K562 (cell line): ENCODE measurements around the gene ETV2. TPM values are rescaled to one million over a fixed set of nuclear protein-coding genes. Genes with fewer than 3 reads are reported as not detected.

ENCODE experiments used
- EHMT2 ChIP-seq: fragments of 450-650 bp; IDR thresholded peaks from 2 replicates; pipeline ENCODE4 v1.6.1; 2018; ENCODE audit warnings: antibody characterized with exemption
- EP400 ChIP-seq: fragments of 450-650 bp; IDR thresholded peaks from 2 replicates; pipeline ENCODE4 v1.6.1; 2017; ENCODE audit warnings: antibody characterized with exemption, mild to moderate bottlenecking, moderate library complexity
- FOXA3 ChIP-seq, 2 experiments: fragments of 450-650 bp in 1 of 2; sonication (generic) in 1 of 2; formaldehyde crosslinking; IDR thresholded peaks in 1 of 2; conservative IDR thresholded peaks in 1 of 2; 2 replicates each; pipeline versions ENCODE4 v1.4.0 to v1.8.0; 2020 to 2022; ENCODE audit warnings: mild to moderate bottlenecking in 2 of 2, missing genetic modification reagents in 1 of 2
- FOXM1 ChIP-seq, 2 experiments: fragments of 450-650 bp in 1 of 2; sonication (generic) in 1 of 2; formaldehyde crosslinking in 1 of 2; IDR thresholded peaks; 2 replicates each; pipeline versions ENCODE4 v1.6.1 to v1.9.0; 2017 to 2022; ENCODE audit warnings: low read depth in 2 of 2, mild to moderate bottlenecking in 2 of 2, missing genetic modification reagents in 1 of 2, moderate library complexity in 1 of 2
- GATA2 ChIP-seq: sonication (generic); formaldehyde crosslinking; IDR thresholded peaks from 2 replicates; pipeline ENCODE4 v1.4.0; 2020; ENCODE audit warnings: mild to moderate bottlenecking, missing genetic modification reagents
- HNRNPH1 ChIP-seq: fragments of 200-400 bp; formaldehyde crosslinking; optimal IDR thresholded peaks from 2 replicates; pipeline ENCODE3; 2017; ENCODE audit warnings: low read depth, mild to moderate bottlenecking, low read length, moderate library complexity
- HNRNPLL ChIP-seq: fragments of 200-400 bp; formaldehyde crosslinking; IDR thresholded peaks from 2 replicates; pipeline ENCODE4 v1.6.1; 2017; ENCODE audit warnings: low read length, low read depth, mild to moderate bottlenecking; ENCODE audit not compliant: poor library complexity, severe bottlenecking
- HSF4 ChIP-seq: fragments of 250-450 bp; sonication (Bioruptor Pico); IDR thresholded peaks from 2 replicates; pipeline ENCODE4 v2.1.2; 2022; ENCODE audit warnings: mild to moderate bottlenecking, moderate library complexity, borderline replicate concordance
- KHSRP ChIP-seq: fragments of 450-650 bp; IDR thresholded peaks from 2 replicates; pipeline ENCODE4 v1.6.1; 2017
- LARP7 ChIP-seq: fragments of 450-650 bp; IDR thresholded peaks from 2 replicates; pipeline ENCODE4 v1.6.1; 2016
- NR2F6 ChIP-seq: fragments of 450-650 bp; formaldehyde crosslinking; IDR thresholded peaks from 2 replicates; pipeline ENCODE4 v1.4.0; 2020; ENCODE audit warnings: mild to moderate bottlenecking
- SIX5 ChIP-seq, 2 experiments: IDR thresholded peaks; 2 replicates each; pipeline ENCODE4 v1.6.1; 2011; ENCODE audit warnings: low read length in 2 of 2, borderline replicate concordance in 1 of 2, low read depth in 1 of 2, mild to moderate bottlenecking in 1 of 2, moderate library complexity in 1 of 2; ENCODE audit not compliant: insufficient read depth in 1 of 2
- SMARCA4 ChIP-seq: fragments of 450-650 bp; IDR thresholded peaks from 2 replicates; pipeline ENCODE4 v1.6.1; 2016
- TEAD2 ChIP-seq: fragments of 450-650 bp; IDR thresholded peaks from 2 replicates; pipeline ENCODE4 v1.6.1; 2016; ENCODE audit warnings: missing genetic modification characterization, control low read depth, missing compliant biosample characterization
- TEAD4 ChIP-seq, 2 experiments: sonication (generic) in 1 of 2; formaldehyde crosslinking in 1 of 2; IDR thresholded peaks; 2 replicates each; pipeline versions ENCODE4 v1.6.1 to v1.8.0; 2012 to 2022; ENCODE audit warnings: borderline replicate concordance in 1 of 2, inconsistent platforms in 1 of 2, low read length in 1 of 2, mild to moderate bottlenecking in 1 of 2, missing genetic modification reagents in 1 of 2
- TFAP4 ChIP-seq: sonication (generic); formaldehyde crosslinking; IDR thresholded peaks from 2 replicates; pipeline ENCODE4 v1.8.0; 2022; ENCODE audit warnings: missing genetic modification reagents, mild to moderate bottlenecking, moderate library complexity, borderline replicate concordance
- ZBTB11 ChIP-seq, 3 experiments: fragments of 200-800 bp in 1 of 3; fragments of 250-450 bp in 1 of 3; fragments of 450-650 bp in 1 of 3; sonication (Bioruptor Pico) in 1 of 3; sonication (Bioruptor generic) in 1 of 3; formaldehyde crosslinking in 1 of 3; IDR thresholded peaks; 2 replicates each; pipeline versions ENCODE4 v1.6.1 to v1.8.0; 2016 to 2022; ENCODE audit warnings: mild to moderate bottlenecking in 2 of 3, missing genetic modification characterization in 2 of 3, missing compliant biosample characterization in 1 of 3, moderate library complexity in 1 of 3
- ZNF124 ChIP-seq: sonication (generic); formaldehyde crosslinking; IDR thresholded peaks from 2 replicates; pipeline ENCODE4 v1.8.1; 2022; ENCODE audit warnings: missing genetic modification reagents
- ZNF395 ChIP-seq: fragments of 200-800 bp; sonication (Bioruptor generic); IDR thresholded peaks from 2 replicates; pipeline ENCODE4 v1.6.1; 2017; ENCODE audit warnings: missing genetic modification characterization, missing compliant biosample characterization
- ZNF717 ChIP-seq: fragments of 250-450 bp; sonication (Bioruptor Pico); IDR thresholded peaks from 2 replicates; pipeline ENCODE4 v1.5.0; 2021
- ZNF75A ChIP-seq: fragments of 450-650 bp; formaldehyde crosslinking; IDR thresholded peaks from 2 replicates; pipeline ENCODE4 v1.4.0; 2020; ENCODE audit warnings: mild to moderate bottlenecking
- ZNF766 ChIP-seq: fragments of 200-800 bp; sonication (Bioruptor generic); conservative IDR thresholded peaks from 2 replicates; pipeline ENCODE4 v1.6.1; 2016; ENCODE audit warnings: missing genetic modification characterization, missing compliant biosample characterization
- ZNF77 ChIP-seq: fragments of 250-450 bp; sonication (Bioruptor Pico); IDR thresholded peaks from 2 replicates; pipeline ENCODE4 v1.5.0; 2020
- ZNF780A ChIP-seq: fragments of 250-450 bp; sonication (Bioruptor Pico); IDR thresholded peaks from 2 replicates; pipeline ENCODE4 v1.5.0; 2021; ENCODE audit warnings: mild to moderate bottlenecking
- polyA plus RNA-seq, 8 experiments: library from polyadenylated mRNA; depleted of rRNA in 4 of 8; stranded (reverse) in 5 of 8; unstranded in 3 of 8; fragments of >200 nt; fragmentation: Nextera tagmentation in 2 of 8; fragmentation: Illumina TruSeq in 1 of 8; extraction: Ambion mirVana in 2 of 8; extraction: Trizol in 1 of 8; gene quantifications; 2 replicates each; pipeline versions ENCODE4 v1.2.1 to v1.2.3, GENCODE V29; 2011 to 2014; ENCODE audit warnings: inconsistent platforms in 1 of 8, missing spikeins in 1 of 8
- total RNA-seq, 7 experiments: library from RNA; depleted of rRNA in 6 of 7; stranded (reverse); fragments of >200 nt in 6 of 7; fragmentation: Illumina TruSeq in 2 of 7; extraction: Trizol in 2 of 7; gene quantifications; 2 replicates each; pipeline versions ENCODE4 v1.2.1 to v1.2.3, GENCODE V29; 2011 to 2021; ENCODE audit warnings: low replicate concordance in 1 of 7

ETV2 gene
- total and polyA plus RNA-seq, 9 of the 15 experiments (the other 6 are each of a cell fraction or from before 2014, with no cell fraction given) = 0.11 to 3.7 (median 0.55) TPM

- TF ChIP-seq LARP7 (no peak), SIX5 (IDR thresholded peaks at IDR 0.05; ENCODE audit: borderline replicate concordance in 1 of 2, insufficient read depth in 1 of 2, low read depth in 1 of 2, low read length in 2 of 2) (no peak), ZNF77 (CRISPR knock-in tag) (no peak), ZNF780A (CRISPR knock-in tag) (no peak), HSF4 (no peak), EP400 (peak; percentile 22; the same call in 1 of the 2 replicates), ZBTB11 (CRISPR knock-in tag; IDR thresholded peaks at IDR 0.05) (peak in 1 of 3 experiments; percentile 64; a peak in 1 of 6 replicates), EHMT2 (no peak), HNRNPLL (no peak), ZNF124 (CRISPR knock-in tag) (no peak), ZNF766 (0 out of 2 replicates have a peak, but pooled peaks have one; percentile 18), GATA2 (peak; percentile 83), ZNF395 (CRISPR knock-in tag) (no peak), TFAP4 (CRISPR knock-in tag) (no peak), TEAD2 (peak; percentile 64; the same call in 1 of the 2 replicates), SMARCA4 (peak; percentile 94), NR2F6 (CRISPR knock-in tag) (no peak), FOXM1 (IDR thresholded peaks at IDR 0.05; ENCODE audit: low read depth) (peak; percentile 75), FOXM1 (CRISPR knock-in tag; IDR thresholded peaks at IDR 0.05; ENCODE audit: low read depth) (no peak), ZNF75A (CRISPR knock-in tag) (no peak), TEAD4 (IDR thresholded peaks at IDR 0.05; ENCODE audit: low read length) (peak; percentile 95), TEAD4 (CRISPR knock-in tag; IDR thresholded peaks at IDR 0.05; ENCODE audit: borderline replicate concordance) (no peak), HNRNPH1 (no peak), ZNF717 (CRISPR knock-in tag) (no peak), KHSRP (0 out of 2 replicates have a peak, but pooled peaks have one; percentile 29), FOXA3 (CRISPR knock-in tag; conservative IDR thresholded peaks at IDR 0.05 in 1 of 2, IDR thresholded peaks at IDR 0.05 in 1 of 2) (peak; percentile 20 to 25; a peak in 1 of 4 replicates)
These were observed 30.3 kb downstream of the ETV2 start (continued) for GRCh38 chr19:35671818-35672217.
